ENCODE measurements around the gene UNC93B1. TPM values are rescaled to one million over a fixed set of nuclear protein-coding genes. Genes with fewer than 3 reads are reported as not detected.
A peak's percentile ranks its signal among the peaks of the same experiment; 100 is the strongest.

UNC93B1 gene
- total and polyA plus RNA-seq, 2 of the 13 experiments (the other 11 are each of a cell fraction or from before 2014, with no cell fraction given), result 8.8 to 18.9 TPM

DNA sequence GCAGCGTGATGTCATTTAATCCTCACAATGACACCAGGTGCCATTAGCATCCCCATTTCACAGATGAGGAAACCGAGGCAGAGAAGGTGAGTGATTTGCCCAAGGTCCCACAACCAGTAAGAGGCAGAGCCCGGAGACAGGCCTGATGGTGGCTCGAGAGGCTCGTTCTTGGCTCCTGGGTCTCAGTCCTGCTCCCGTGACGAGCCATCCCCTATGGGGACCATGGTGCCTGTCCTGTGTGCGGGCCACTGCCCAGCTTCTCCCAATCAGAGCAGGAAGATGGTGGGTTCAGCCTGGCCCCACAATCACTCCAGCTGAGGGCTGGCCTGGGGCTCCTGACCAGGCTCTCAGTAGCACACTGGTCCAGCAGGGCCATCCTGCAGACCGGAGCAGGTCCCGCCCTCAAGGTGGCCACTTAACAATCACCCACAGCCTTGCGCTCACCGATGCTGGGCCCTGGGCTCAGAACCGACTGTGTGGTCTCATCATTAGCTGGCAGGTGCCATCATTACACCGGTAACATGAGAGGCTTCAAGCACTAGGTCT lies 9.8 kb upstream of the UNC93B1 start (continued):
- TF ChIP-seq NONO (IDR thresholded peaks at IDR 0.05), result no peak
- TF ChIP-seq NONO (CRISPR knock-in tag; conservative IDR thresholded peaks at IDR 0.05), result no peak
- TF ChIP-seq SYNCRIP (IDR thresholded peaks at IDR 0.05; ENCODE audit: insufficient read depth, low read depth, low read length), result no peak
- TF ChIP-seq RAD21 (CRISPR knock-in tag; IDR thresholded peaks at IDR 0.05), result 0 out of 2 replicates have a peak, but pooled peaks have one; percentile 12
- TF ChIP-seq SMAD3 (CRISPR knock-in tag; IDR thresholded peaks at IDR 0.05), result no peak
- TF ChIP-seq REXO4 (CRISPR knock-in tag; IDR thresholded peaks at IDR 0.05; ENCODE audit: borderline replicate concordance), result no peak
- TF ChIP-seq PCBP2 (optimal IDR thresholded peaks at IDR 0.05; ENCODE audit: low read depth, low read length, poor library complexity, severe bottlenecking), result no peak
- no peak for TF ChIP-seq BRCA1 (CRISPR knock-in tag; IDR thresholded peaks at IDR 0.05)
- TF ChIP-seq, protein P1, sequence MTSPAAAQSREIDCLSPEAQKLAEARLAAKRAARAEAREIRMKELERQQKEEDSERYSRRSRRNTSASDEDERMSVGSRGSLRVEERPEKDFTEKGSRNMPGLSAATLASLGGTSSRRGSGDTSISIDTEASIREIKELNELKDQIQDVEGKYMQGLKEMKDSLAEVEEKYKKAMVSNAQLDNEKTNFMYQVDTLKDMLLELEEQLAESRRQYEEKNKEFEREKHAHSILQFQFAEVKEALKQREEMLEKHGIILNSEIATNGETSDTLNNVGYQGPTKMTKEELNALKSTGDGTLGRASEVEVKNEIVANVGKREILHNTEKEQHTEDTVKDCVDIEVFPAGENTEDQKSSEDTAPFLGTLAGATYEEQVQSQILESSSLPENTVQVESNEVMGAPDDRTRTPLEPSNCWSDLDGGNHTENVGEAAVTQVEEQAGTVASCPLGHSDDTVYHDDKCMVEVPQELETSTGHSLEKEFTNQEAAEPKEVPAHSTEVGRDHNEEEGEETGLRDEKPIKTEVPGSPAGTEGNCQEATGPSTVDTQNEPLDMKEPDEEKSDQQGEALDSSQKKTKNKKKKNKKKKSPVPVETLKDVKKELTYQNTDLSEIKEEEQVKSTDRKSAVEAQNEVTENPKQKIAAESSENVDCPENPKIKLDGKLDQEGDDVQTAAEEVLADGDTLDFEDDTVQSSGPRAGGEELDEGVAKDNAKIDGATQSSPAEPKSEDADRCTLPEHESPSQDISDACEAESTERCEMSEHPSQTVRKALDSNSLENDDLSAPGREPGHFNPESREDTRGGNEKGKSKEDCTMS (CRISPR knock-in tag; conservative IDR thresholded peaks at IDR 0.05), result no peak
- no peak for TF ChIP-seq SRSF4 (IDR thresholded peaks at IDR 0.05; ENCODE audit: low read depth, low read length, poor library complexity, severe bottlenecking)
- TF ChIP-seq, protein P2, sequence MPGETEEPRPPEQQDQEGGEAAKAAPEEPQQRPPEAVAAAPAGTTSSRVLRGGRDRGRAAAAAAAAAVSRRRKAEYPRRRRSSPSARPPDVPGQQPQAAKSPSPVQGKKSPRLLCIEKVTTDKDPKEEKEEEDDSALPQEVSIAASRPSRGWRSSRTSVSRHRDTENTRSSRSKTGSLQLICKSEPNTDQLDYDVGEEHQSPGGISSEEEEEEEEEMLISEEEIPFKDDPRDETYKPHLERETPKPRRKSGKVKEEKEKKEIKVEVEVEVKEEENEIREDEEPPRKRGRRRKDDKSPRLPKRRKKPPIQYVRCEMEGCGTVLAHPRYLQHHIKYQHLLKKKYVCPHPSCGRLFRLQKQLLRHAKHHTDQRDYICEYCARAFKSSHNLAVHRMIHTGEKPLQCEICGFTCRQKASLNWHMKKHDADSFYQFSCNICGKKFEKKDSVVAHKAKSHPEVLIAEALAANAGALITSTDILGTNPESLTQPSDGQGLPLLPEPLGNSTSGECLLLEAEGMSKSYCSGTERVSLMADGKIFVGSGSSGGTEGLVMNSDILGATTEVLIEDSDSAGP (CRISPR knock-in tag; IDR thresholded peaks at IDR 0.05; ENCODE audit: borderline replicate concordance), result peak; percentile 47; the same call in 1 of the 2 replicates
- no peak for TF ChIP-seq SATB2 (CRISPR knock-in tag; IDR thresholded peaks at IDR 0.05)
- peak; percentile 18; the same call in 1 of the 2 replicates for TF ChIP-seq ZNF350 (CRISPR knock-in tag; IDR thresholded peaks at IDR 0.05; ENCODE audit: borderline replicate concordance, low read depth)
- no peak for TF ChIP-seq MEIS1 (CRISPR knock-in tag; IDR thresholded peaks at IDR 0.05; ENCODE audit: borderline replicate concordance)
- TF ChIP-seq POGK (CRISPR knock-in tag; conservative IDR thresholded peaks at IDR 0.05), result no peak
- TF ChIP-seq ZNF225 (CRISPR knock-in tag; IDR thresholded peaks at IDR 0.05), result no peak
- 0 out of 2 replicates have a peak, but pooled peaks have one; percentile 11 for TF ChIP-seq ZNF768 (CRISPR knock-in tag; IDR thresholded peaks at IDR 0.05)
- TF ChIP-seq SKIL (CRISPR knock-in tag; IDR thresholded peaks at IDR 0.05; ENCODE audit: borderline replicate concordance), result no peak
- no peak for TF ChIP-seq RARG (CRISPR knock-in tag; IDR thresholded peaks at IDR 0.05; ENCODE audit: low read depth)
- TF ChIP-seq ZNF292 (CRISPR knock-in tag; IDR thresholded peaks at IDR 0.05; ENCODE audit: borderline replicate concordance, low read depth), result no peak
- no peak for TF ChIP-seq HNRNPUL1 (IDR thresholded peaks at IDR 0.05; ENCODE audit: low read depth, low read length)
- TF ChIP-seq ZIK1 (CRISPR knock-in tag; IDR thresholded peaks at IDR 0.05; ENCODE audit: borderline replicate concordance, low read depth), result no peak
